GM23338 (cell line): ENCODE measurements around the gene LRIT2. TPM values are rescaled to one million over a fixed set of nuclear protein-coding genes. Genes with fewer than 3 reads are reported as not detected.

ENCODE experiments used
- ATAC-seq: fragments of 200-7000 bp; cut with Tn5 transposase; 3 replicates; pipeline ENCODE4 v1.9.1; 2020
- DNase-seq: peaks from one replicate; pipeline ENCODE4 v3.0.0-alpha.2; 2015; ENCODE audit warnings: low spot score
- H2AFZ ChIP-seq: fragments of 200-600 bp; sonication (generic); 2 replicates; pipeline ENCODE4 v1.8.0; 2016; ENCODE audit warnings: antibody characterized with exemption, mild to moderate bottlenecking, moderate library complexity
- H3F3A ChIP-seq: fragments of 200-600 bp; sonication (generic); replicated peaks from 2 replicates; pipeline ENCODE4 v1.8.0; 2017; ENCODE audit warnings: antibody characterized with exemption, mixed run types, low read depth
- H3K27ac ChIP-seq: fragments of 200-600 bp; sonication (generic); 2 replicates; pipeline ENCODE4 v1.6.1; 2016; ENCODE audit warnings: low read depth
- H3K27me3 ChIP-seq: fragments of 200-600 bp; sonication (generic); 2 replicates; pipeline ENCODE4 v1.8.0; 2016; ENCODE audit warnings: mild to moderate bottlenecking, mixed run types, moderate library complexity; ENCODE audit not compliant: insufficient read depth
- H3K36me3 ChIP-seq: fragments of 200-600 bp; sonication (generic); 2 replicates; pipeline ENCODE4 v1.8.0; 2016; ENCODE audit warnings: mild to moderate bottlenecking; ENCODE audit not compliant: insufficient read depth
- H3K4me1 ChIP-seq: fragments of 200-600 bp; sonication (generic); 2 replicates; pipeline ENCODE4 v1.8.0; 2016; ENCODE audit warnings: mild to moderate bottlenecking, moderate library complexity; ENCODE audit not compliant: insufficient read depth
- H3K4me2 ChIP-seq: fragments of 200-600 bp; sonication (generic); 2 replicates; pipeline ENCODE4 v1.7.1; 2017; ENCODE audit warnings: mixed run types
- H3K4me3 ChIP-seq: fragments of 200-600 bp; sonication (generic); 2 replicates; pipeline ENCODE4 v1.6.1; 2016; ENCODE audit warnings: mixed run types
- H3K79me2 ChIP-seq: fragments of 200-600 bp; sonication (generic); replicated peaks from 2 replicates; pipeline ENCODE4 v1.8.0; 2017; ENCODE audit warnings: mild to moderate bottlenecking; ENCODE audit not compliant: insufficient read depth
- H3K9me2 ChIP-seq: fragments of 200-600 bp; sonication (generic); 2 replicates; pipeline ENCODE4 v1.8.0; 2017; ENCODE audit not compliant: insufficient read depth
- H4K20me1 ChIP-seq: fragments of 200-600 bp; sonication (generic); replicated peaks from 2 replicates; pipeline ENCODE4 v1.8.0; 2017; ENCODE audit warnings: mild to moderate bottlenecking; ENCODE audit not compliant: insufficient read depth
- H3K27ac Mint-ChIP-seq: 2 replicates; pipeline ENCODE4 v1.8.0; 2020; ENCODE audit warnings: inconsistent platforms, mild to moderate bottlenecking, moderate library complexity, mixed read lengths
- H3K27me3 Mint-ChIP-seq: 3 replicates; pipeline ENCODE4 v1.8.0; 2022; ENCODE audit warnings: low read depth, mild to moderate bottlenecking, moderate library complexity, mixed read lengths, inconsistent platforms; ENCODE audit not compliant: insufficient read depth, poor library complexity
- H3K36me3 Mint-ChIP-seq: 3 replicates; pipeline ENCODE4 v1.8.0; 2021; ENCODE audit warnings: low read depth, mild to moderate bottlenecking, inconsistent platforms, moderate library complexity, mixed read lengths
- H3K4me1 Mint-ChIP-seq: 3 replicates; pipeline ENCODE4 v1.8.0; 2020; ENCODE audit warnings: mild to moderate bottlenecking, inconsistent platforms, mixed read lengths
- H3K4me3 Mint-ChIP-seq: 3 replicates; pipeline ENCODE4 v1.8.0; 2021; ENCODE audit warnings: moderate library complexity, mild to moderate bottlenecking, inconsistent platforms, mixed read lengths
- H3K9me3 Mint-ChIP-seq: 3 replicates; pipeline ENCODE4 v1.8.0; 2020; ENCODE audit warnings: moderate library complexity, mild to moderate bottlenecking, inconsistent platforms, mixed read lengths
- CREB1 ChIP-seq: fragments of 250-450 bp; sonication (Bioruptor Pico); IDR thresholded peaks from 2 replicates; pipeline ENCODE4 v1.5.0; 2020; ENCODE audit warnings: low read depth, mild to moderate bottlenecking, moderate library complexity
- EZH2 ChIP-seq: fragments of 200-600 bp; sonication (generic); IDR thresholded peaks from one replicate; pipeline ENCODE4 v1.8.0; 2017; ENCODE audit warnings: antibody characterized with exemption, mild to moderate bottlenecking, low read depth; ENCODE audit not compliant: unreplicated experiment
- EZH2phosphoT487 ChIP-seq: fragments of 200-600 bp; sonication (generic); IDR thresholded peaks from one replicate; pipeline ENCODE4 v1.8.1; 2018; ENCODE audit warnings: antibody characterized with exemption; ENCODE audit not compliant: unreplicated experiment
- JUNB ChIP-seq: IDR thresholded peaks from one replicate; pipeline ENCODE4 v1.6.1; 2016; ENCODE audit warnings: antibody characterized with exemption; ENCODE audit not compliant: unreplicated experiment
- NANOG ChIP-seq: IDR thresholded peaks from 2 replicates; pipeline ENCODE4 v1.6.1; 2016; ENCODE audit warnings: antibody characterized with exemption, borderline replicate concordance
- POLR2AphosphoS5 ChIP-seq: IDR thresholded peaks from 2 replicates; pipeline ENCODE4 v1.6.1; 2016; ENCODE audit warnings: antibody characterized with exemption, low read depth
- STAT1 ChIP-seq: IDR thresholded peaks from one replicate; pipeline ENCODE4 v1.6.1; 2016; ENCODE audit warnings: antibody characterized with exemption; ENCODE audit not compliant: unreplicated experiment
- ZNF114 ChIP-seq: fragments of 250-450 bp; sonication (Bioruptor Pico); IDR thresholded peaks from 2 replicates; pipeline ENCODE4 v1.5.0; 2020; ENCODE audit warnings: mild to moderate bottlenecking, moderate library complexity
- ZNF331 ChIP-seq: fragments of 250-450 bp; sonication (Bioruptor Pico); IDR thresholded peaks from 2 replicates; pipeline ENCODE4 v1.5.0; 2020; ENCODE audit warnings: low read depth, mild to moderate bottlenecking, moderate library complexity
- polyA plus RNA-seq: library from polyadenylated mRNA; unstranded; fragments of >200 nt; fragmentation: Nextera tagmentation; extraction: Ambion mirVana; gene quantifications from 2 replicates; pipeline ENCODE4 v1.2.1, GENCODE V29; 2016
- total RNA-seq: library from RNA; depleted of rRNA; stranded (reverse); fragments of >200 nt; shearing (Covaris generic); gene quantifications from 2 replicates; pipeline ENCODE4 v1.2.3, GENCODE V29; 2014
- TF ChIP-seq, protein P1 (sequence below): IDR thresholded peaks from 2 replicates; pipeline ENCODE4 v1.6.1; 2016; ENCODE audit warnings: antibody characterized with exemption
- TF ChIP-seq, protein P2 (sequence below), 2 experiments: fragments of 200-600 bp in 1 of 2; sonication (generic) in 1 of 2; conservative IDR thresholded peaks; 2 replicates each; pipeline versions ENCODE4 v1.5.1 to v1.6.1; 2016 to 2017; ENCODE audit warnings: antibody characterized with exemption in 2 of 2, low read depth in 2 of 2, mild to moderate bottlenecking in 2 of 2, moderate library complexity in 1 of 2
- TF ChIP-seq, protein P3 (sequence below): fragments of 250-450 bp; sonication (Bioruptor Pico); IDR thresholded peaks from 2 replicates; pipeline ENCODE4 v1.5.0; 2020; ENCODE audit warnings: mild to moderate bottlenecking, moderate library complexity
- TF ChIP-seq, protein P4 (sequence below): IDR thresholded peaks from one replicate; pipeline ENCODE4 v1.6.1; 2018; ENCODE audit warnings: antibody characterized with exemption; ENCODE audit not compliant: unreplicated experiment

LRIT2 gene
- total and polyA plus RNA-seq, 2 experiments from 2014 or later = not detected

GRCh38 chr10:84178160-84178609, 47.2 kb downstream of the LRIT2 start:
- no peaks in the 10 kb centered on the region; the same call in 1 of the 2 replicates for H3K9me2 ChIP-seq
- H3F3A ChIP-seq = no peaks in the 10 kb centered on the region
- DNase-seq (no peak), ATAC-seq (no peak)
- H3K27ac ChIP-seq = no peak overlapping the region
- Mint-ChIP-seq H3K36me3 (peaks cover 5% of the 10 kb centered on the region; the same call in 1 of the 3 replicates), H3K4me3 (no peak overlapping the region), H3K9me3 (peaks cover 18% of the 10 kb centered on the region), H3K4me1 (peaks cover 4% of the 10 kb centered on the region; the same call in 1 of the 3 replicates), H3K27ac (no peak overlapping the region), H3K27me3 (peaks cover 5% of the 10 kb centered on the region)
- no peak overlapping the region for H3K4me3 ChIP-seq
- no peaks in the 10 kb centered on the region for H3K4me1 ChIP-seq
- H2AFZ ChIP-seq = no peak overlapping the region
- no peak overlapping the region for H3K4me2 ChIP-seq
- no peaks in the 10 kb centered on the region for H3K79me2 ChIP-seq
- H3K27me3 ChIP-seq = no peaks in the 10 kb centered on the region
- no peak for TF ChIP-seq NANOG
- TF ChIP-seq CREB1 = no peak
- TF ChIP-seq, protein P1, sequence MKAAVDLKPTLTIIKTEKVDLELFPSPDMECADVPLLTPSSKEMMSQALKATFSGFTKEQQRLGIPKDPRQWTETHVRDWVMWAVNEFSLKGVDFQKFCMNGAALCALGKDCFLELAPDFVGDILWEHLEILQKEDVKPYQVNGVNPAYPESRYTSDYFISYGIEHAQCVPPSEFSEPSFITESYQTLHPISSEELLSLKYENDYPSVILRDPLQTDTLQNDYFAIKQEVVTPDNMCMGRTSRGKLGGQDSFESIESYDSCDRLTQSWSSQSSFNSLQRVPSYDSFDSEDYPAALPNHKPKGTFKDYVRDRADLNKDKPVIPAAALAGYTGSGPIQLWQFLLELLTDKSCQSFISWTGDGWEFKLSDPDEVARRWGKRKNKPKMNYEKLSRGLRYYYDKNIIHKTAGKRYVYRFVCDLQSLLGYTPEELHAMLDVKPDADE = no peak
- TF ChIP-seq, protein P2, sequence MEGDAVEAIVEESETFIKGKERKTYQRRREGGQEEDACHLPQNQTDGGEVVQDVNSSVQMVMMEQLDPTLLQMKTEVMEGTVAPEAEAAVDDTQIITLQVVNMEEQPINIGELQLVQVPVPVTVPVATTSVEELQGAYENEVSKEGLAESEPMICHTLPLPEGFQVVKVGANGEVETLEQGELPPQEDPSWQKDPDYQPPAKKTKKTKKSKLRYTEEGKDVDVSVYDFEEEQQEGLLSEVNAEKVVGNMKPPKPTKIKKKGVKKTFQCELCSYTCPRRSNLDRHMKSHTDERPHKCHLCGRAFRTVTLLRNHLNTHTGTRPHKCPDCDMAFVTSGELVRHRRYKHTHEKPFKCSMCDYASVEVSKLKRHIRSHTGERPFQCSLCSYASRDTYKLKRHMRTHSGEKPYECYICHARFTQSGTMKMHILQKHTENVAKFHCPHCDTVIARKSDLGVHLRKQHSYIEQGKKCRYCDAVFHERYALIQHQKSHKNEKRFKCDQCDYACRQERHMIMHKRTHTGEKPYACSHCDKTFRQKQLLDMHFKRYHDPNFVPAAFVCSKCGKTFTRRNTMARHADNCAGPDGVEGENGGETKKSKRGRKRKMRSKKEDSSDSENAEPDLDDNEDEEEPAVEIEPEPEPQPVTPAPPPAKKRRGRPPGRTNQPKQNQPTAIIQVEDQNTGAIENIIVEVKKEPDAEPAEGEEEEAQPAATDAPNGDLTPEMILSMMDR (conservative IDR thresholded peaks at IDR 0.05; ENCODE audit: low read depth in 2 of 2) = no peak
- TF ChIP-seq EZH2 = no peak
- no peak for TF ChIP-seq ZNF331 (CRISPR knock-in tag)
- no peak for TF ChIP-seq STAT1
- no peak for TF ChIP-seq ZNF114 (CRISPR knock-in tag)
- TF ChIP-seq, protein P3, sequence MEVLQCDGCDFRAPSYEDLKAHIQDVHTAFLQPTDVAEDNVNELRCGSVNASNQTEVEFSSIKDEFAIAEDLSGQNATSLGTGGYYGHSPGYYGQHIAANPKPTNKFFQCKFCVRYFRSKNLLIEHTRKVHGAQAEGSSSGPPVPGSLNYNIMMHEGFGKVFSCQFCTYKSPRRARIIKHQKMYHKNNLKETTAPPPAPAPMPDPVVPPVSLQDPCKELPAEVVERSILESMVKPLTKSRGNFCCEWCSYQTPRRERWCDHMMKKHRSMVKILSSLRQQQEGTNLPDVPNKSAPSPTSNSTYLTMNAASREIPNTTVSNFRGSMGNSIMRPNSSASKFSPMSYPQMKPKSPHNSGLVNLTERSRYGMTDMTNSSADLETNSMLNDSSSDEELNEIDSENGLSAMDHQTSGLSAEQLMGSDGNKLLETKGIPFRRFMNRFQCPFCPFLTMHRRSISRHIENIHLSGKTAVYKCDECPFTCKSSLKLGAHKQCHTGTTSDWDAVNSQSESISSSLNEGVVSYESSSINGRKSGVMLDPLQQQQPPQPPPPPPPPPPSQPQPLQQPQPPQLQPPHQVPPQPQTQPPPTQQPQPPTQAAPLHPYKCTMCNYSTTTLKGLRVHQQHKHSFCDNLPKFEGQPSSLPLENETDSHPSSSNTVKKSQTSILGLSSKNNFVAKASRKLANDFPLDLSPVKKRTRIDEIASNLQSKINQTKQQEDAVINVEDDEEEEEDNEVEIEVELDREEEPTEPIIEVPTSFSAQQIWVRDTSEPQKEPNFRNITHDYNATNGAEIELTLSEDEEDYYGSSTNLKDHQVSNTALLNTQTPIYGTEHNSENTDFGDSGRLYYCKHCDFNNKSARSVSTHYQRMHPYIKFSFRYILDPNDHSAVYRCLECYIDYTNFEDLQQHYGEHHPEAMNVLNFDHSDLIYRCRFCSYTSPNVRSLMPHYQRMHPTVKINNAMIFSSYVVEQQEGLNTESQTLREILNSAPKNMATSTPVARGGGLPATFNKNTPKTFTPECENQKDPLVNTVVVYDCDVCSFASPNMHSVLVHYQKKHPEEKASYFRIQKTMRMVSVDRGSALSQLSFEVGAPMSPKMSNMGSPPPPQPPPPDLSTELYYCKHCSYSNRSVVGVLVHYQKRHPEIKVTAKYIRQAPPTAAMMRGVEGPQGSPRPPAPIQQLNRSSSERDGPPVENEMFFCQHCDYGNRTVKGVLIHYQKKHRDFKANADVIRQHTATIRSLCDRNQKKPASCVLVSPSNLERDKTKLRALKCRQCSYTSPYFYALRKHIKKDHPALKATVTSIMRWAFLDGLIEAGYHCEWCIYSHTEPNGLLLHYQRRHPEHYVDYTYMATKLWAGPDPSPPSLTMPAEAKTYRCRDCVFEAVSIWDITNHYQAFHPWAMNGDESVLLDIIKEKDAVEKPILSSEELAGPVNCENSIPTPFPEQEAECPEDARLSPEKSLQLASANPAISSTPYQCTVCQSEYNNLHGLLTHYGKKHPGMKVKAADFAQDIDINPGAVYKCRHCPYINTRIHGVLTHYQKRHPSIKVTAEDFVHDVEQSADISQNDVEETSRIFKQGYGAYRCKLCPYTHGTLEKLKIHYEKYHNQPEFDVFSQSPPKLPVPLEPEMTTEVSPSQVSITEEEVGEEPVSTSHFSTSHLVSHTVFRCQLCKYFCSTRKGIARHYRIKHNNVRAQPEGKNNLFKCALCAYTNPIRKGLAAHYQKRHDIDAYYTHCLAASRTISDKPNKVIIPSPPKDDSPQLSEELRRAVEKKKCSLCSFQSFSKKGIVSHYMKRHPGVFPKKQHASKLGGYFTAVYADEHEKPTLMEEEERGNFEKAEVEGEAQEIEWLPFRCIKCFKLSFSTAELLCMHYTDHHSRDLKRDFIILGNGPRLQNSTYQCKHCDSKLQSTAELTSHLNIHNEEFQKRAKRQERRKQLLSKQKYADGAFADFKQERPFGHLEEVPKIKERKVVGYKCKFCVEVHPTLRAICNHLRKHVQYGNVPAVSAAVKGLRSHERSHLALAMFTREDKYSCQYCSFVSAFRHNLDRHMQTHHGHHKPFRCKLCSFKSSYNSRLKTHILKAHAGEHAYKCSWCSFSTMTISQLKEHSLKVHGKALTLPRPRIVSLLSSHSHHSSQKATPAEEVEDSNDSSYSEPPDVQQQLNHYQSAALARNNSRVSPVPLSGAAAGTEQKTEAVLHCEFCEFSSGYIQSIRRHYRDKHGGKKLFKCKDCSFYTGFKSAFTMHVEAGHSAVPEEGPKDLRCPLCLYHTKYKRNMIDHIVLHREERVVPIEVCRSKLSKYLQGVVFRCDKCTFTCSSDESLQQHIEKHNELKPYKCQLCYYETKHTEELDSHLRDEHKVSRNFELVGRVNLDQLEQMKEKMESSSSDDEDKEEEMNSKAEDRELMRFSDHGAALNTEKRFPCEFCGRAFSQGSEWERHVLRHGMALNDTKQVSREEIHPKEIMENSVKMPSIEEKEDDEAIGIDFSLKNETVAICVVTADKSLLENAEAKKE (CRISPR knock-in tag) = no peak
- TF ChIP-seq POLR2AphosphoS5 = no peak
- no peak for TF ChIP-seq JUNB
- TF ChIP-seq, protein P4, sequence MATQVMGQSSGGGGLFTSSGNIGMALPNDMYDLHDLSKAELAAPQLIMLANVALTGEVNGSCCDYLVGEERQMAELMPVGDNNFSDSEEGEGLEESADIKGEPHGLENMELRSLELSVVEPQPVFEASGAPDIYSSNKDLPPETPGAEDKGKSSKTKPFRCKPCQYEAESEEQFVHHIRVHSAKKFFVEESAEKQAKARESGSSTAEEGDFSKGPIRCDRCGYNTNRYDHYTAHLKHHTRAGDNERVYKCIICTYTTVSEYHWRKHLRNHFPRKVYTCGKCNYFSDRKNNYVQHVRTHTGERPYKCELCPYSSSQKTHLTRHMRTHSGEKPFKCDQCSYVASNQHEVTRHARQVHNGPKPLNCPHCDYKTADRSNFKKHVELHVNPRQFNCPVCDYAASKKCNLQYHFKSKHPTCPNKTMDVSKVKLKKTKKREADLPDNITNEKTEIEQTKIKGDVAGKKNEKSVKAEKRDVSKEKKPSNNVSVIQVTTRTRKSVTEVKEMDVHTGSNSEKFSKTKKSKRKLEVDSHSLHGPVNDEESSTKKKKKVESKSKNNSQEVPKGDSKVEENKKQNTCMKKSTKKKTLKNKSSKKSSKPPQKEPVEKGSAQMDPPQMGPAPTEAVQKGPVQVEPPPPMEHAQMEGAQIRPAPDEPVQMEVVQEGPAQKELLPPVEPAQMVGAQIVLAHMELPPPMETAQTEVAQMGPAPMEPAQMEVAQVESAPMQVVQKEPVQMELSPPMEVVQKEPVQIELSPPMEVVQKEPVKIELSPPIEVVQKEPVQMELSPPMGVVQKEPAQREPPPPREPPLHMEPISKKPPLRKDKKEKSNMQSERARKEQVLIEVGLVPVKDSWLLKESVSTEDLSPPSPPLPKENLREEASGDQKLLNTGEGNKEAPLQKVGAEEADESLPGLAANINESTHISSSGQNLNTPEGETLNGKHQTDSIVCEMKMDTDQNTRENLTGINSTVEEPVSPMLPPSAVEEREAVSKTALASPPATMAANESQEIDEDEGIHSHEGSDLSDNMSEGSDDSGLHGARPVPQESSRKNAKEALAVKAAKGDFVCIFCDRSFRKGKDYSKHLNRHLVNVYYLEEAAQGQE = no peak
- no peak for TF ChIP-seq EZH2phosphoT487
- no peaks in the 10 kb centered on the region for H3K36me3 ChIP-seq
- no peaks in the 10 kb centered on the region; the same call in 1 of the 2 replicates for H4K20me1 ChIP-seq
